GM23248 (cell line): Measurements from ENCODE around the gene PTPRE. TPM values are rescaled to one million over a fixed set of nuclear protein-coding genes. Genes with fewer than 3 reads are reported as not detected.

Experiments
- DNase-seq: peaks from one replicate; pipeline ENCODE4 v3.0.0-alpha.2; 2015
- H2AFZ ChIP-seq: fragments of 200-600 bp; sonication (generic); 2 replicates; pipeline ENCODE4 v1.6.1; 2016; ENCODE audit warnings: antibody characterized with exemption
- H3F3A ChIP-seq: fragments of 200-600 bp; sonication (generic); 2 replicates; pipeline ENCODE4 v1.6.1; 2016; ENCODE audit warnings: mild to moderate bottlenecking, antibody characterized with exemption, mixed run types; ENCODE audit not compliant: insufficient read depth
- H3K27ac ChIP-seq: fragments of 200-600 bp; sonication (generic); 2 replicates; pipeline ENCODE4 v1.5.1; 2016; ENCODE audit warnings: mild to moderate bottlenecking
- H3K27me3 ChIP-seq: fragments of 200-600 bp; sonication (generic); replicated peaks from 2 replicates; pipeline ENCODE4 v1.6.1; 2016; ENCODE audit warnings: mild to moderate bottlenecking; ENCODE audit not compliant: insufficient read depth
- H3K36me3 ChIP-seq: fragments of 200-600 bp; sonication (generic); 2 replicates; pipeline ENCODE4 v1.6.1; 2016; ENCODE audit warnings: low read depth, mild to moderate bottlenecking
- H3K4me1 ChIP-seq: fragments of 200-600 bp; sonication (generic); 2 replicates; pipeline ENCODE4 v1.6.1; 2016; ENCODE audit warnings: mild to moderate bottlenecking; ENCODE audit not compliant: insufficient read depth
- H3K4me2 ChIP-seq: fragments of 200-600 bp; sonication (generic); one replicate; pipeline ENCODE4 v1.6.1; 2016; ENCODE audit warnings: mild to moderate bottlenecking; ENCODE audit not compliant: unreplicated experiment
- H3K4me3 ChIP-seq: fragments of 200-600 bp; sonication (generic); 2 replicates; pipeline ENCODE4 v1.5.1; 2016; ENCODE audit warnings: mild to moderate bottlenecking
- H3K79me2 ChIP-seq: fragments of 200-600 bp; sonication (generic); 2 replicates; pipeline ENCODE4 v1.6.1; 2016; ENCODE audit warnings: mild to moderate bottlenecking; ENCODE audit not compliant: insufficient read depth
- H3K9ac ChIP-seq: fragments of 200-600 bp; sonication (generic); 2 replicates; pipeline ENCODE4 v1.6.1; 2016; ENCODE audit warnings: mild to moderate bottlenecking
- H3K9me2 ChIP-seq: fragments of 200-600 bp; sonication (generic); 2 replicates; pipeline ENCODE4 v1.6.1; 2016; ENCODE audit warnings: mixed run types, mild to moderate bottlenecking, moderate library complexity; ENCODE audit not compliant: insufficient read depth
- H3K9me3 ChIP-seq: fragments of 200-600 bp; sonication (generic); one replicate; pipeline ENCODE4 v1.6.1; 2017; ENCODE audit warnings: low read depth
- H4K20me1 ChIP-seq: fragments of 200-600 bp; sonication (generic); 2 replicates; pipeline ENCODE4 v1.6.0; 2016; ENCODE audit not compliant: insufficient read depth
- EZH2 ChIP-seq: fragments of 200-600 bp; sonication (generic); IDR thresholded peaks from 2 replicates; pipeline ENCODE4 v1.6.1; 2018; ENCODE audit warnings: antibody characterized with exemption, mild to moderate bottlenecking; ENCODE audit not compliant: insufficient read depth, poor library complexity, severe bottlenecking
- EZH2phosphoT487 ChIP-seq: fragments of 200-600 bp; sonication (generic); IDR thresholded peaks from 2 replicates; pipeline ENCODE4 v1.6.1; 2018; ENCODE audit warnings: antibody characterized with exemption, moderate library complexity, mild to moderate bottlenecking, low read depth; ENCODE audit not compliant: insufficient read depth
- WGBS, 2 experiments: methylation state at CpG; one replicate each; pipeline ENCODE4 v1.1.6; 2015 to 2017; ENCODE audit warnings: low lambda C conversion rate in 2 of 2, low coverage in 1 of 2; ENCODE audit errors: missing lambda C conversion rate in 2 of 2; 5-methylcytosine and 5-hydroxymethylcytosine counted together
- in situ Hi-C: fragments of 300-500 bp; cut with MboI; formaldehyde crosslinking; loops from 2 replicates; pipeline ENCODE4 v1.15.0; 2020
- polyA plus RNA-seq: library from polyadenylated mRNA; unstranded; fragments of >200 nt; fragmentation: Nextera tagmentation; extraction: Ambion mirVana; gene quantifications from 2 replicates; pipeline ENCODE4 v1.2.1, GENCODE V29; 2016
- total RNA-seq: library from RNA; depleted of rRNA; stranded (reverse); fragments of >200 nt; shearing (Covaris generic); gene quantifications from 2 replicates; pipeline ENCODE4 v1.2.3, GENCODE V29; 2014

The PTPRE gene
- total and polyA plus RNA-seq, 2 experiments from 2014 or later = 2.7 to 4.7 TPM

GRCh38 chr10:127896590-127896989, 10.3 kb upstream of the PTPRE start:
- Histone ChIP-seq H3K27me3 (no peaks in the 10 kb centered on the region), H2AFZ (no peak overlapping the region), H3K9me3 (no peaks in the 10 kb centered on the region), H3K27ac (no peak overlapping the region), H3K36me3 (no peaks in the 10 kb centered on the region), H3K4me3 (no peak overlapping the region), H3K4me1 (no peaks in the 10 kb centered on the region), H3K9me2 (no peaks in the 10 kb centered on the region), H3K4me2 (no peak overlapping the region), H4K20me1 (no peaks in the 10 kb centered on the region), H3F3A (no peaks in the 10 kb centered on the region), H3K9ac (no peak overlapping the region), H3K79me2 (no peaks in the 10 kb centered on the region)
- in situ Hi-C loops = no loop called here
- TF ChIP-seq EZH2phosphoT487 = no peak
- TF ChIP-seq EZH2 = no peak
- no peak for DNase-seq

- Histone ChIP-seq H3F3A (no peaks in the 10 kb centered on the region), H3K27me3 (no peaks in the 10 kb centered on the region), H3K27ac (no peak overlapping the region), H3K79me2 (no peaks in the 10 kb centered on the region), H3K9me2 (no peaks in the 10 kb centered on the region), H3K4me3 (no peak overlapping the region), H4K20me1 (no peaks in the 10 kb centered on the region), H3K4me2 (no peak overlapping the region), H3K4me1 (no peaks in the 10 kb centered on the region), H2AFZ (no peak overlapping the region), H3K9ac (no peak overlapping the region), H3K36me3 (no peaks in the 10 kb centered on the region), H3K9me3 (no peaks in the 10 kb centered on the region)
- in situ Hi-C loops = no loop called here
- WGBS, 2 experiments = 16 to 28% methylated on average over 2 of the region's 2 CpGs
- TF ChIP-seq EZH2phosphoT487 = no peak
- no peak for TF ChIP-seq EZH2
- no peak for DNase-seq
Measured at GRCh38 chr10:127897177-127897576, 9.7 kb upstream of the PTPRE start.

- H2AFZ ChIP-seq = no peak overlapping the region
- no peaks in the 10 kb centered on the region for H3K9me3 ChIP-seq
- no peaks in the 10 kb centered on the region for H3K79me2 ChIP-seq
- H3K4me3 ChIP-seq = no peak overlapping the region
- no peak overlapping the region for H3K27ac ChIP-seq
- DNase-seq = no peak
- no peak overlapping the region for H3K9ac ChIP-seq
- H3K4me2 ChIP-seq = no peak overlapping the region
- no peaks in the 10 kb centered on the region for H3K36me3 ChIP-seq
- no peaks in the 10 kb centered on the region for H3K4me1 ChIP-seq
- H4K20me1 ChIP-seq = no peaks in the 10 kb centered on the region
- TF ChIP-seq EZH2 = no peak
- no peak for TF ChIP-seq EZH2phosphoT487
- WGBS, 2 experiments = 48 to 49% methylated on average over 3 of the region's 3 CpGs
- H3K9me2 ChIP-seq = no peaks in the 10 kb centered on the region
- in situ Hi-C loops = no loop called here
- no peaks in the 10 kb centered on the region for H3F3A ChIP-seq
- H3K27me3 ChIP-seq = no peaks in the 10 kb centered on the region
Measured at GRCh38 chr10:127899766-127900387, 7.0 kb upstream of the PTPRE start.

- Histone ChIP-seq H3K4me1 (peaks cover 9% of the 10 kb centered on the region), H3K79me2 (no peaks in the 10 kb centered on the region), H3F3A (no peaks in the 10 kb centered on the region), H3K4me2 (no peak overlapping the region), H3K9ac (no peak overlapping the region), H3K36me3 (no peaks in the 10 kb centered on the region), H3K9me3 (no peaks in the 10 kb centered on the region), H2AFZ (no peak overlapping the region), H3K4me3 (no peak overlapping the region), H3K27ac (no peak overlapping the region), H3K9me2 (no peaks in the 10 kb centered on the region), H3K27me3 (no peaks in the 10 kb centered on the region), H4K20me1 (no peaks in the 10 kb centered on the region)
- WGBS, 2 experiments = 75 to 80% methylated on average over 5 of the region's 5 CpGs
- DNase-seq = no peak
- TF ChIP-seq EZH2 (no peak), EZH2phosphoT487 (no peak)
- in situ Hi-C loops = no loop called here
Measured at GRCh38 chr10:127903789-127904188, 3.1 kb upstream of the PTPRE start.
